Right atrium auricular region (tissue), 2 donors: ENCODE data around the gene RBM25. TPM values are rescaled to one million over a fixed set of nuclear protein-coding genes. Genes with fewer than 3 reads are reported as not detected.
"Not testable (repeated sequence)": the region's sequence is repeated elsewhere in the genome, so short reads cannot be mapped to it uniquely, and the experiment has no call there.

Experiments used
- DNase-seq: peaks from one replicate; pipeline ENCODE4 v3.0.0-alpha.2; 2019; ENCODE audit warnings: low spot score
- H3K27ac ChIP-seq, 2 donors: fragments of 200-600 bp; sonication (generic); 1 replicate in 1 of 2; 2 replicates in 1 of 2; pipeline ENCODE4 v1.5.1; 2016 to 2019
- H3K27me3 ChIP-seq, 2 donors: fragments of 200-600 bp; sonication (generic); one replicate each; pipeline versions ENCODE4 v1.5.1 to v1.6.0; 2017 to 2019
- H3K36me3 ChIP-seq: fragments of 200-600 bp; sonication (generic); one replicate; pipeline ENCODE4 v1.5.1; 2016
- H3K4me1 ChIP-seq, 2 donors: fragments of 200-600 bp; sonication (generic); one replicate each; pipeline versions ENCODE4 v1.5.1 to v1.6.0; 2017 to 2019
- H3K4me3 ChIP-seq, 2 donors: fragments of 200-600 bp; sonication (generic); 1 replicate in 1 of 2; 2 replicates in 1 of 2; pipeline ENCODE4 v1.5.1; 2017 to 2019; ENCODE audit warnings: mild to moderate bottlenecking in 1 of 2, moderate library complexity in 1 of 2
- H3K9me3 ChIP-seq, 2 donors: fragments of 200-600 bp; sonication (generic); one replicate each; pipeline ENCODE4 v1.5.1; 2019
- total RNA-seq, 2 donors: library from RNA; depleted of rRNA; stranded (reverse); fragments of >200 nt; gene quantifications; one replicate each; pipeline ENCODE4 v1.1.0, GENCODE V29; 2016
- TF ChIP-seq, protein P1 (sequence below), 2 donors: fragments of 200-600 bp; sonication (generic); IDR thresholded peaks; one replicate each; pipeline ENCODE4 v1.5.1; 2019; ENCODE audit warnings: antibody characterized with exemption in 2 of 2

Gene RBM25
- total RNA-seq, 2 donors from 2014 or later: 17.3 to 20.2 TPM

- no peaks in the 10 kb centered on the region for H3K9me3 ChIP-seq
- H3K4me3 ChIP-seq: no peak overlapping the region
- H3K36me3 ChIP-seq: peaks cover 29% of the 10 kb centered on the region
- H3K27me3 ChIP-seq: no peaks in the 10 kb centered on the region
- H3K27ac ChIP-seq: no peak overlapping the region
- DNase-seq: no peak
- TF ChIP-seq, protein P1, sequence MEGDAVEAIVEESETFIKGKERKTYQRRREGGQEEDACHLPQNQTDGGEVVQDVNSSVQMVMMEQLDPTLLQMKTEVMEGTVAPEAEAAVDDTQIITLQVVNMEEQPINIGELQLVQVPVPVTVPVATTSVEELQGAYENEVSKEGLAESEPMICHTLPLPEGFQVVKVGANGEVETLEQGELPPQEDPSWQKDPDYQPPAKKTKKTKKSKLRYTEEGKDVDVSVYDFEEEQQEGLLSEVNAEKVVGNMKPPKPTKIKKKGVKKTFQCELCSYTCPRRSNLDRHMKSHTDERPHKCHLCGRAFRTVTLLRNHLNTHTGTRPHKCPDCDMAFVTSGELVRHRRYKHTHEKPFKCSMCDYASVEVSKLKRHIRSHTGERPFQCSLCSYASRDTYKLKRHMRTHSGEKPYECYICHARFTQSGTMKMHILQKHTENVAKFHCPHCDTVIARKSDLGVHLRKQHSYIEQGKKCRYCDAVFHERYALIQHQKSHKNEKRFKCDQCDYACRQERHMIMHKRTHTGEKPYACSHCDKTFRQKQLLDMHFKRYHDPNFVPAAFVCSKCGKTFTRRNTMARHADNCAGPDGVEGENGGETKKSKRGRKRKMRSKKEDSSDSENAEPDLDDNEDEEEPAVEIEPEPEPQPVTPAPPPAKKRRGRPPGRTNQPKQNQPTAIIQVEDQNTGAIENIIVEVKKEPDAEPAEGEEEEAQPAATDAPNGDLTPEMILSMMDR (IDR thresholded peaks at IDR 0.05): no peak
- no peaks in the 10 kb centered on the region for H3K4me1 ChIP-seq
These were observed 108.1 kb downstream of the RBM25 start for GRCh38 chr14:73166399-73166798.

DNA sequence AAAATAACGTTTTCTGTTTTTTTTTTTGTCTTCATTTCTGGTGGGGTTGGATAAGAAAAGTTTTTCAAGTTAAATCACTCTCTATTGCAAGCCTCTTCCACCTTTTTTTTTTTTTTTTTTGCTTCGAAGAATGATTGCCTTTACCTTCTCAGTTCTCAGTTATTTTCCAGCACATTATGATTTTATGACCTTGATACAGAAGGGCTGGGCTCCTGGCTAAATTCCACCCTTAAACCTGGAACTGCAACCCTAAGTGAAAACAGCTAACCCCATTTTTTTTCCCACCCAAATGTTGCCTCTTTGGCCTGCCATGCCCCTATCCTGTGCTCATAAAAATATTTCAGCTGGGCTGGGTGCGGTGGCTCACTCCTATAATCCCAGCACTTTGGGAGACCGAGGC is 109.4 kb downstream of the RBM25 start:
- H3K9me3 ChIP-seq: no peaks in the 10 kb centered on the region
- TF ChIP-seq, protein P1 (IDR thresholded peaks at IDR 0.05): no peak
- peaks cover 38% of the 10 kb centered on the region for H3K36me3 ChIP-seq
- H3K27me3 ChIP-seq: no peaks in the 10 kb centered on the region
- H3K27ac ChIP-seq: no peak overlapping the region
- no peak overlapping the region for H3K4me3 ChIP-seq
- DNase-seq: no peak
- H3K4me1 ChIP-seq: no peaks in the 10 kb centered on the region

GRCh38 chr14:73168274-73168673 is 109.9 kb downstream of the RBM25 start:
- DNase-seq: no peak
- TF ChIP-seq, protein P1 (IDR thresholded peaks at IDR 0.05): no peak
- no peak overlapping the region for H3K4me3 ChIP-seq
- H3K4me1 ChIP-seq: no peaks in the 10 kb centered on the region
- H3K36me3 ChIP-seq: peaks cover 39% of the 10 kb centered on the region
- no peaks in the 10 kb centered on the region for H3K9me3 ChIP-seq
- H3K27me3 ChIP-seq: no peaks in the 10 kb centered on the region
- no peak overlapping the region for H3K27ac ChIP-seq

- Histone ChIP-seq H3K9me3 (no peaks in the 10 kb centered on the region), H3K4me3 (no peak overlapping the region), H3K36me3 (peaks cover 43% of the 10 kb centered on the region), H3K27me3 (no peaks in the 10 kb centered on the region), H3K27ac (no peak overlapping the region), H3K4me1 (no peaks in the 10 kb centered on the region)
- no peak for DNase-seq
- TF ChIP-seq, protein P1 (IDR thresholded peaks at IDR 0.05): no peak
These were observed 110.4 kb downstream of the RBM25 start for GRCh38 chr14:73168691-73169090.

GRCh38 chr14:73169855-73170254 is 111.5 kb downstream of the RBM25 start:
- DNase-seq, H3K27me3 ChIP-seq, H3K9me3 ChIP-seq, H3K27ac ChIP-seq, H3K4me1 ChIP-seq, H3K4me3 ChIP-seq: not testable (repeated sequence)
- H3K36me3 ChIP-seq: peaks cover 54% of the 10 kb centered on the region

DNA sequence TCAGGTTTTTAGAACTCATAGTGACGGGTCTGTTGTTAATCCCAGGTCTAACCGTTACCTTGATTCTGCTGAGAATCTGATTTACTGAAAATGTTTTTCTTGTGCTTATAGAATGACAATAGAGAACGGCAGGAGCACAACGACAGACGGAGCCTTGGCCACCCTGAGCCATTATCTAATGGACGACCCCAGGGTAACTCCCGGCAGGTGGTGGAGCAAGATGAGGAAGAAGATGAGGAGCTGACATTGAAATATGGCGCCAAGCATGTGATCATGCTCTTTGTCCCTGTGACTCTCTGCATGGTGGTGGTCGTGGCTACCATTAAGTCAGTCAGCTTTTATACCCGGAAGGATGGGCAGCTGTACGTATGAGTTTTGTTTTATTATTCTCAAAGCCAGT is 112.4 kb downstream of the RBM25 start:
- no peaks in the 10 kb centered on the region for H3K4me1 ChIP-seq

More for the DNA sequence above, 112.4 kb downstream of the RBM25 start:
- Histone ChIP-seq H3K9me3 (no peaks in the 10 kb centered on the region), H3K27me3 (no peaks in the 10 kb centered on the region), H3K27ac (no peak overlapping the region), H3K36me3 (peaks cover 60% of the 10 kb centered on the region), H3K4me3 (no peak overlapping the region)
- DNase-seq: no peak
- TF ChIP-seq, protein P1 (IDR thresholded peaks at IDR 0.05): no peak
